ENCODE data around the gene FCRL5.
"Not testable (repeated sequence)": the region's sequence is repeated elsewhere in the genome, so short reads cannot be mapped to it uniquely, and the experiment has no call there.

DNA sequence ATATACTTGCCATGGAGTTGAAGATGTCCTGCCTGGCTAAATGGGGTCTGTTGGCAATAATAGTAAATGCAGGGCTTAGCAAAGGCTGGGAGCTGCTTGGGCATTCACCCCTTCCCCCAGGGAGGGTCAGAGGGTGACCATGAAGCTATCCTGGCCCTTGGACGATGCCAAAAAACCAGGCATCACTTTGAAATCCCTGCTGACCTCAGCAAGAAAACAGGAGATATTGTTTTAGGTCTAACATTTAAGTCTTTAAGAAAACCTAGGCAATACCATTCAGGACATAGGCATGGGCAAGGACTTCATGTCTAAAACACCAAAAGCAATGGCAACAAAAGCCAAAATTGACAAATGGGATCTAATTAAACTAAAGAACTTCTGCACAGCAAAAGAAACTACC, 4.2 kb downstream of the FCRL5 start:
- not testable (repeated sequence) for TF ChIP-seq POLR2AphosphoS5 (IDR thresholded peaks at IDR 0.05; ENCODE audit: borderline replicate concordance, low read depth, low read length); EZH2 (IDR thresholded peaks at IDR 0.05); FOXP2 (optimal IDR thresholded peaks at IDR 0.05; ENCODE audit: control extremely low read depth, extremely low read length, insufficient read depth)

Data from SK-N-MC (cell line).